Keratinocyte (primary cell): ENCODE data around the gene ATP2A3. TPM values are rescaled to one million over a fixed set of nuclear protein-coding genes. Genes with fewer than 3 reads are reported as not detected.
A peak's percentile ranks its signal among the peaks of the same experiment; 100 is the strongest.

ENCODE experiments used
- DNase-seq: peaks from one replicate; pipeline ENCODE4 v3.0.0-alpha.2; 2011; ENCODE audit warnings: low read depth, missing footprints, low spot score
- FAIRE-seq: peaks from 2 replicates; lab custom pipeline; 2011; peaks lifted over from hg19 to GRCh38; lab: Jason Lieb, UNC
- H2AFZ ChIP-seq: 2 replicates; pipeline ENCODE4 v1.6.0; 2012; ENCODE audit warnings: low read length, control low read depth, inconsistent platforms; ENCODE audit not compliant: control insufficient read depth
- H3K27ac ChIP-seq: 2 replicates; pipeline ENCODE4 v1.5.1; 2011; ENCODE audit warnings: low read length; ENCODE audit not compliant: control insufficient read depth, insufficient read depth
- H3K27me3 ChIP-seq: 3 replicates; pipeline ENCODE4 v1.6.0; 2011; ENCODE audit warnings: low read length; ENCODE audit not compliant: control insufficient read depth, insufficient read depth; ENCODE audit errors: extremely low read depth
- H3K36me3 ChIP-seq, 2 experiments: 2 replicates in 1 of 2; 3 replicates in 1 of 2; pipeline ENCODE4 v1.5.1; 2011; ENCODE audit warnings: low read length in 2 of 2, mild to moderate bottlenecking in 1 of 2; ENCODE audit not compliant: control insufficient read depth in 2 of 2, insufficient read depth in 2 of 2; ENCODE audit errors: extremely low read depth in 1 of 2
- H3K4me1 ChIP-seq: 3 replicates; pipeline ENCODE4 v1.5.1; 2011; ENCODE audit warnings: low read length; ENCODE audit not compliant: control insufficient read depth, insufficient read depth; ENCODE audit errors: extremely low read depth
- H3K4me2 ChIP-seq: 3 replicates; pipeline ENCODE4 v1.6.0; 2011; ENCODE audit warnings: low read depth, low read length; ENCODE audit not compliant: control insufficient read depth, insufficient read depth; ENCODE audit errors: extremely low read depth
- H3K4me3 ChIP-seq, 3 experiments: fragments of 200-600 bp in 1 of 3; sonication (generic) in 1 of 3; 2 replicates in 2 of 3; 3 replicates in 1 of 3; pipeline ENCODE4 v1.5.1; 2011 to 2016; ENCODE audit warnings: low read length in 3 of 3, mild to moderate bottlenecking in 3 of 3, control low read depth in 2 of 3, inconsistent platforms in 1 of 3, low read depth in 1 of 3, mixed read lengths in 1 of 3, mixed run types in 1 of 3, moderate library complexity in 1 of 3; ENCODE audit not compliant: control insufficient read depth in 2 of 3, insufficient read depth in 2 of 3; ENCODE audit errors: extremely low read depth in 1 of 3
- H3K79me2 ChIP-seq: 2 replicates; pipeline ENCODE4 v1.6.0; 2012; ENCODE audit warnings: low read length; ENCODE audit not compliant: control insufficient read depth, insufficient read depth
- H3K9ac ChIP-seq: 3 replicates; pipeline ENCODE4 v1.6.0; 2011; ENCODE audit warnings: low read length; ENCODE audit not compliant: control insufficient read depth, insufficient read depth; ENCODE audit errors: extremely low read depth
- H3K9me1 ChIP-seq: 3 replicates; pipeline ENCODE4 v1.6.0; 2011; ENCODE audit warnings: low read length; ENCODE audit not compliant: control insufficient read depth, insufficient read depth; ENCODE audit errors: extremely low read depth
- H3K9me3 ChIP-seq: 2 replicates; pipeline ENCODE4 v1.5.1; 2012; ENCODE audit warnings: low read depth, low read length; ENCODE audit not compliant: control insufficient read depth
- H4K20me1 ChIP-seq: 3 replicates; pipeline ENCODE4 v1.6.0; 2011; ENCODE audit warnings: low read length; ENCODE audit not compliant: control insufficient read depth, insufficient read depth; ENCODE audit errors: extremely low read depth
- CTCF ChIP-seq, 3 experiments: IDR thresholded peaks in 1 of 3; conservative IDR thresholded peaks in 1 of 3; optimal IDR thresholded peaks in 1 of 3; 2 replicates in 2 of 3; 3 replicates in 1 of 3; pipeline versions ENCODE3 to v1.5.1; 2011; ENCODE audit warnings: low read length in 3 of 3, mild to moderate bottlenecking in 3 of 3, moderate library complexity in 2 of 3, control low read depth in 1 of 3, inconsistent platforms in 1 of 3; ENCODE audit not compliant: insufficient read depth in 2 of 3; ENCODE audit errors: extremely low read depth in 1 of 3
- EZH2 ChIP-seq: IDR thresholded peaks from one replicate; pipeline ENCODE4 v1.6.1; 2012; ENCODE audit warnings: inconsistent platforms, mild to moderate bottlenecking, low read length, moderate library complexity
- dilution Hi-C: fragments of 300-500 bp; cut with MboI; formaldehyde crosslinking; loops from one replicate; pipeline ENCODE4 v1.7.0; 2020; ENCODE audit warnings: low sequenced_read_pairs; ENCODE audit not compliant: extremely low pct_ligation_motif_present
- polyA plus RNA-seq, 5 experiments: library from polyadenylated mRNA; depleted of rRNA in 3 of 5; stranded (reverse) in 3 of 5; stranded (forward) in 1 of 5; unstranded in 1 of 5; fragments of >200 nt; gene quantifications; 1 replicate in 1 of 5; 2 replicates in 3 of 5; 3 replicates in 1 of 5; pipeline versions ENCODE4 v1.2.1 to v1.2.3, GENCODE V29; 2011 to 2012; ENCODE audit warnings: missing spikeins in 2 of 5, low read depth in 1 of 5, low replicate concordance in 1 of 5

ATP2A3 gene
- polyA plus RNA-seq, 1 donor (not counting 4 experiments of a cell fraction or from before 2014, with no cell fraction given): 0.13 TPM

GRCh38 chr17:3893003-3893719, 71.1 kb downstream of the ATP2A3 start, which contains the start of gene CAMKK1:
Gene CAMKK1 (minus strand): TSS chr17:3893053. CDS start chr17:3885687, 7,366 bp downstream.
- peak within 1 kb of the TSS; percentile 48 for H3K9ac ChIP-seq
- H3K4me1 ChIP-seq: peaks cover 45% of the 10 kb centered on the region
- H3K4me3 ChIP-seq: peak within 1 kb of the TSS; percentile 48 to 61 (median 50)
- no peaks in the 10 kb centered on the region for H3K36me3 ChIP-seq
- DNase-seq: no peak
- no peaks in the 10 kb centered on the region for H3K9me1 ChIP-seq
- H3K4me2 ChIP-seq: peak within 1 kb of the TSS; percentile 70
- H3K27me3 ChIP-seq: no peaks in the 10 kb centered on the region
- no peaks in the 10 kb centered on the region for H4K20me1 ChIP-seq
- FAIRE-seq: no peak
- dilution Hi-C loops: no loop called here
- no peaks in the 10 kb centered on the region for H3K79me2 ChIP-seq
- TF ChIP-seq EZH2: no peak
- TF ChIP-seq CTCF (optimal IDR thresholded peaks at IDR 0.05 in 1 of 3, IDR thresholded peaks at IDR 0.05 in 1 of 3, conservative IDR thresholded peaks at IDR 0.05 in 1 of 3; ENCODE audit: extremely low read depth in 1 of 3, insufficient read depth in 2 of 3, low read length in 3 of 3): no peak
- no peak within 1 kb of the TSS for H3K27ac ChIP-seq
- H3K9me3 ChIP-seq: no peaks in the 10 kb centered on the region
- H2AFZ ChIP-seq: peak within 1 kb of the TSS; percentile 66

- H3K9ac ChIP-seq: peak overlapping the region; percentile 48
- DNase-seq (no peak), FAIRE-seq (no peak)
- H3K9me1 ChIP-seq: no peaks in the 10 kb centered on the region
- TF ChIP-seq CTCF (optimal IDR thresholded peaks at IDR 0.05 in 1 of 3, IDR thresholded peaks at IDR 0.05 in 1 of 3, conservative IDR thresholded peaks at IDR 0.05 in 1 of 3; ENCODE audit: extremely low read depth in 1 of 3, insufficient read depth in 2 of 3, low read length in 3 of 3) (no peak), EZH2 (no peak)
- no peak overlapping the region for H3K27ac ChIP-seq
- peak overlapping the region; percentile 70 for H3K4me2 ChIP-seq
- peaks cover 53% of the 10 kb centered on the region for H3K4me1 ChIP-seq
- no peaks in the 10 kb centered on the region for H3K27me3 ChIP-seq
- H3K79me2 ChIP-seq: no peaks in the 10 kb centered on the region
- H4K20me1 ChIP-seq: no peaks in the 10 kb centered on the region
- H3K9me3 ChIP-seq: no peaks in the 10 kb centered on the region
- H3K36me3 ChIP-seq: no peaks in the 10 kb centered on the region
- H2AFZ ChIP-seq: peak overlapping the region; percentile 43
- H3K4me3 ChIP-seq: peak overlapping the region; percentile 40 to 61 (median 48)
- dilution Hi-C loops: no loop called here
Observed at GRCh38 chr17:3892095-3892998, 71.9 kb downstream of the ATP2A3 start.
